ENCODE measurements around the gene TFF2.

TFF2 gene, protein sequence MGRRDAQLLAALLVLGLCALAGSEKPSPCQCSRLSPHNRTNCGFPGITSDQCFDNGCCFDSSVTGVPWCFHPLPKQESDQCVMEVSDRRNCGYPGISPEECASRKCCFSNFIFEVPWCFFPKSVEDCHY

DNA sequence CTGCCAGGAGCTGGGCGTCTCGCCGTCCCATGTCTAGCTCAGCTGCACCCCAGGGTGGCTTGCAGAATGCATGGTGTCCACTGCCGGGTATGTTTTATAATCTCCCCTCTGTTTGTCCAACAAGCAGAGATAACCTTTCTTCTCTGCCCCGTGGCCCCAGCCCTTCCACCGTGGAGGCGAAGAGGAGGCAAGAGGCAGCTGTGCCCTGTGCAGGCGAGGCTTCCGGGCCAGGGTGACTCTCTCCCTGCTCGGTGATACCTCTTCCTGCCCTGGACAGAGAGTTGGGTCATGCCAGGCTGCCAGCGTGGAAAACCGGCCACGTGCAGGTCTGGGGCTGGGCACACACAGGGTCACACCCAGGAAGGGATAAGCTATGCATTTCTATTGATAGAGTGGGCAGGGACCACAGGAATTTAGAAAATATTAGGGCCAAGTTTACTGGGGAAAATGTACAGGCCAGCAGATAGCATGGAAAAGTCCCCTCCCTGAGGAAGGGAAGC lies at the start of gene TFF2:
Gene TFF2, minus strand, starts transcription at position 68 of the 500 bp plus-strand sequence. Its CDS starts 37 bp downstream, at position 31.
- H3K27ac ChIP-seq = no peak within 1 kb of the TSS
- DNase-seq (ENCODE audit: low read depth, low spot score) = no peak

DNA sequence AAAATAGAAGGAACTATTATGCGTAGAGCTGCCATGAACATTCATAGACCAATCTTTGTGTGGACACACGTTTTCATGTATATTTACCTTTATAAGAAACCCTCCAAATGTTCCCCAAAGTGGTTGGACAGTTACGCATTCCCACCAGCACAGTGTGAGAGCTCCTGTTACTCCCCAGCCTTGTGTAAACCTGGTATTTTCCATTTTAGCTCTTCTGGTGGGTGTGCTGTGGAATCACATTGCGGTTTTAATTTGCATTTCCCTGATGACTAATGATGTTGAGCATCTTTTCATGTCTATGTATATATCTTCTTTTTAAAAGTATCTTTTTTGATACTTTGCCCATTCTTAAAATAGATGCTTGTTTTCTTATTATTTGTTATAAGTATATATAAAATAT lies 49.7 kb upstream of the TFF2 start:
- no peak for DNase-seq (ENCODE audit: low read depth, low spot score)
- H3K27ac ChIP-seq = no peak overlapping the region

DNA sequence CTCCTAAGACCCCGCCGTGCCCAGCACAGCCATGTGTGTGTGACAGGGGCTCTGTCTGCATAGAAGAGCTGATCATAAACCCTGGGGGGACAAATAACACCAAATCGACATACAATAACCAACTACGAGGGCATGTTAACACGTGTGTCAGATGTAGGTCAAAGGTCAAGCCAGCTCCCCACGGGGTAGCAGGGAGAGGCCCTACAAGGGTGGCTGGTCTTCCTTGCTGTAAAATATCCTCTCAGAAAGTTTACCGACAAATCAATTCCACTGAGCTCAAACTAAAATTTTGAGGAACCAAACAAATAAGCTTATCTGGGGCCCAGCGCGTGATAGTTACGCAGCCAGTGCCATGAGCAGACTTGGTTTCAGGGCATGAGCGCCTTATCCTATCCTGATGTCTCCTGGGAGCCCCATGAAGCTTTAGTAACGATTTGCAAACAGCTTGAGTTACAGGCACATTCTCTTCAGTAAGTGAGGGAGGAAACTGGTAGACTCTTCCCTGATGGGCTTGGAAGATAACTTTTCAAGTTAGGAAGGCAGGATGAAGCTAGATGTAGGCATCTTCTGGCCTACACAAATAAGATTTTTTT lies 47.7 kb upstream of the TFF2 start:
- no peak for DNase-seq (ENCODE audit: low read depth, low spot score)
- H3K27ac ChIP-seq = no peak overlapping the region

DNA sequence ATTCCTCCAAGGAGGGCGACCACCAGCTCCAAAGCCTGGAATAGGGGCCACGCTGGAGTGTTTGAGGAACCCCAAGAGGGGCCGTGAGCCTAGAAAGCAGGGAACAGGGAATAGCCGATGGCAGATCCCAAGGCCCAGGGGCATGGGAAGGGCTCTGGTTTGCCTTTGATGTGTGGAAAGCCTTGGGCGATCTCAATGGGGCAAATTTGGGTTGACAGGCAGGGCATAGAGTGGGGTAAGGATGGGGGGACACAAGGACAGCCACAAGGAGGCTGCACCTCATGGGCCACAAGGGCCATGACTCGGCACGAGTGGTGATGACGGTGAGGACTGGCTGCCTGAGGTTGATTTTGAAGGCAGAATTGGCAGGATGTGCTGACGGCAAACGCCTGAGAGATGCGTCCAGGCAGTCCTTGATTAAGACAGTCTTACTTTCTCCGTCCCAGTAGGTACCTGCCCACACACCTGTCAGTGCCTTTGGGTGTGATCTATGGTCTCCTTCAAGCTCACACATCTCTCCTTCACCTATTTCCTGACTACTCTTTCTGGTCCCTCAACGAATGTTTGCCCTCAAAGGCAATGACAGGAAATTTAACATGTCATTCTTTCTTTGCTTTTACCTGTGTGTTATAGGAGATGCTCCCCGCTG lies 47.1 kb upstream of the TFF2 start:
- no peak for DNase-seq (ENCODE audit: low read depth, low spot score)
- no peak overlapping the region for H3K27ac ChIP-seq

DNA sequence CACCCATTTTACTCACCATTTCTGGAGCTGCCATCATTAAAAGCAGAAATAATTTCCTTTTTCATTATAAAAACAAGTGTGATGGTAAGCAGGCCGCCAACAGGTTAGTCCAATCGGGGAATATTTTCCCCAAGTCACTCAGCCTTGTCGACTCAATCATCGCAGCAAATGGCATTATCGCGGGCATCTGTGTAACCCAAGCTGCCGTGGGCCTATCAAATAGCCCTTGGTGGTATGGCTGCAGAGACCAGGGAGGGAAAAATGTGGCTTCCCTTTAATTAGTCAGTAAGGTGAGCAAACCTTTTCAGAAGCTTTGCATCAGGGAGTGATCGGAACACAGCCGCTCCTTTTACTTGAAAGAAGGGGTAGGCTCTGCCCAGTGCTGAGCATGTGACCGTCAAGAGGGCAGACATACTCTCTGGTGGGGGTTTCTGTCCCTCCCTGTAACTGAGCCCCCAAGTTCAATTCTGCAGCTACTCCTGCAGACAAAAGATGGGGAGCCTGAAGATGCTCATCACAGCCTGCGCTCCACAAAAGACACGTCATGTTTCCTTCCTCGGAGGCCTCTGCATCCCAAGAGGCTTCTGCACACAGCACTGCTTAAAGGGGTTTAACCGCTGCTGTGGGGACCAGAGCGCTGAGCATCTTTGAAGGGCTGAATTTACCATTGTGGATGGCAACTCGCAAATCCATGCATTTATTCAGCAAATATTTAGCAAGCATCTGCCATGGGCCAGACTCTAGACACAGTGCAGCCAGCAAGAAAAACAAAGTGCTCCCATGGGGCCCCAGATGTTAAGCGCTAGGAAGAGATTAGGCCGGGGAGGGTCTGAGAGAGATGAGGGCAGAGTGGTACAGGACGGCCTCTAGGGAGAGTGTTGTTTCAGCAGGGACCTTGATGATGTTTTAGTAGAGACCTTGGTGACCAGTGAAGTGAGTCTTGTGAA lies 46.3 kb upstream of the TFF2 start:
- DNase-seq (ENCODE audit: low read depth, low spot score) = no peak
- no peak overlapping the region for H3K27ac ChIP-seq

DNA sequence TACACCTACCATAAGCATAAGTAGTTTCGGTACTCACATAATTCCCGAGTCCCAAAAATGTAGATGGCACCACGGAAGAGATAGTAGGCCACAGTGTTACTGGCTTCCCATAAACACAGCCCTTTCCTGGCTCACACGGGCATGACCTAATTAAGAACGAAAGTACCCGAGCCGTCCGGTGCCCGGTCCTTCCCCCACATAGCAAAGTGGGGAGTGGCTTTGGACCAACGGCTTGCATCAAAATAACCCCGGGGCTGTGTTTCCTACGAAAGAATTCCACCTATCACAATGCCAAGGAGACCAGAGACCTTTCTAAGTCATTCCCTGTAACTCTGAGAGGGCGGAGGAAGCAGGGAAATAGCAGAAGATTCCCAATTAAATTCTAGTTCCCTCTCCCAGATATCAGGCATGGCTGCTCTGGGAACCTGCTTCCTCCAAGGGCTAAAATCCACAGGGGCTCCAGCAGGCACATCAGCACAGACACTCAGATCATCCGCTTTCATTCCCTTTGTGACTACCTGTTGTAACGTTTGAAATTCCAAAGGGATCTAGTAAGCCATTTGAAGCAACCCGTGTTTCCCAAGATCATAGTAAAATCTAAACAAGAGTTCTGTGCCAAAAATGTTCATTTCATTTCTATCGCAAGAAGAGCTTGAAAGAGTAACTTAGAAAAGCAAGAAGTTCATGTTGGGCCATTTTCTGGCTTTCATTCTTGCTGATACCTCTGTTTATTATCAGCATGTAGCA lies 45.3 kb upstream of the TFF2 start, which contains the start of gene TMPRSS3:
Gene TMPRSS3, minus strand, starts transcription at position 148 of the 747 bp plus-strand sequence. CDS start 635 bp downstream, outside the sequence.
- DNase-seq (ENCODE audit: low read depth, low spot score) = no peak

DNA sequence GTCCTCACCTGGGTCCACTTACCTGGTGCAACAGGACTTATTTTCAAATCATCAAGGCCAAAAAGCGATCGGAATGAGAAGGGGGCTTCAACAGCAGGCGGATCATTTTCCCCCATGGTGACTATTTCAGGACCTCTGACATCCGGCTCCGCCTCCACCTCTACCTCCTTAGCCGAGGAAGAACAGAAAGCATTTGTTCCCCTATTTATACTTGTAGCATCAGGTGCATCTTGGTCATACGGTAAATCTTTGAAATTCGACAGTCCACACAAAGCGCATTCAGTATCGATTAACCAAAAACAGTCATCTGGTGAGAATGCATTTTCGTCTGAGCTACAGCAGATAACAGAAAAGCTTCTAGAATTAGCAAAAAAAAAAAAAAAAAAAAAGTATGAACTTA lies 44.5 kb upstream of the TFF2 start:
- no peak overlapping the region for H3K27ac ChIP-seq
- DNase-seq (ENCODE audit: low read depth, low spot score) = no peak

More for the DNA sequence above, 45.3 kb upstream of the TFF2 start, which contains the start of gene TMPRSS3:
- no peak within 1 kb of the TSS for H3K27ac ChIP-seq

DNA sequence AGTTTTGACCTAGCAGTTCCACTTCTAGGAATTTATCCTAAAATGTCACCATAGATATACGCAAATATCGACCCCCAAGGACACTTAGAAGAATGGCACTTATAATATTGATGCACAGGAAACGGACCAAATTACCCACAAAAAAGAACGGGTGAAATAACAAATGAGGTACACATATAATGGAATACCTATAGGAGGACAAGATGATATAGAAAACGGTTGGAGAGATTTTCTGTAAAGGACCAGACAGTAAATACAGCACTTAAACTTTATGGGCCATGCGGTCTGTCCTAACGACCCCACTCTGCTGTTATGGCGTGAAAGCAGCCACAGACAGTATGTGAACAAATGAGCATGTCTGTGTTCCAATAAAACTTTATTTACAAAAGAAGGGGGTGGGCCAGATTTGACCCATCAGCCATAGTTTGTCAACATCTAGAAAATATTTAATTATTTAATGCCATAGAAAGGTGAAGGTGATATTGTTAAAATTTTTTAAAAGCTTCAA lies 42.7 kb upstream of the TFF2 start:
- H3K27ac ChIP-seq = no peak overlapping the region
- no peak for DNase-seq (ENCODE audit: low read depth, low spot score)

DNA sequence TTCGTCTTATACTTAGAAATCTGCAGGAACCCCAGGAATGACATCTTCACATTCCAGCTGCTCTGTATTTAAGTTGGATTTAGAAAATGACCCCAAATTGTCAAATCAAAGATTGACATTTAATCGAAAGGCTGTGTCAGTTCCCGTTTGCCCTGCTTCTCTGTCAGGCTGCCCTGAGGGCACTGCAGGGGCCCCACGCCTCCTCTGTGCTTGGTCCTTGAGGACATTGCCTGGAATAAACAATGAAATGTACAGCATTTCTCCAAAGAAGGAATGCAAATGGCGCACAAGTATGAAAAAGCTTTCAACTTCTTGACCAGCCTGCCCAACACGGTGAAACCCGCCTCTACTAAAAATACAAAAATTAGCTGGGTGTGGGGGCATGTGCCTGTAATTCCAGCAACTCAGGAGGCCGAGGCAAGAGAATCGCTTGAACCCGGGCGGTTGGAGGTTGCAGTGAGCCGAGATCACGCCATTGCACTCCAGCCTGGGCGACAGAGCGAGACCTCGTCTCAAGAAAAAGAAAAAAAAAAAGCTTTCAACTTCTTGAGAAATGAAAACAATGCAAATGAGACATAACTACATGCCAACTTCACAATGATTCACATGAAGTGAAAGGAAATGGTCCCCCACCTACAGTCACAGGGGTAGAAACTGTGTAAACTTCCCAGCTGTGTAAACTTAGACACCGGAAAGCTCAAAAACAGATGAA lies 42.1 kb upstream of the TFF2 start:
- no peak for DNase-seq (ENCODE audit: low read depth, low spot score)
- H3K27ac ChIP-seq = no peak overlapping the region

DNA sequence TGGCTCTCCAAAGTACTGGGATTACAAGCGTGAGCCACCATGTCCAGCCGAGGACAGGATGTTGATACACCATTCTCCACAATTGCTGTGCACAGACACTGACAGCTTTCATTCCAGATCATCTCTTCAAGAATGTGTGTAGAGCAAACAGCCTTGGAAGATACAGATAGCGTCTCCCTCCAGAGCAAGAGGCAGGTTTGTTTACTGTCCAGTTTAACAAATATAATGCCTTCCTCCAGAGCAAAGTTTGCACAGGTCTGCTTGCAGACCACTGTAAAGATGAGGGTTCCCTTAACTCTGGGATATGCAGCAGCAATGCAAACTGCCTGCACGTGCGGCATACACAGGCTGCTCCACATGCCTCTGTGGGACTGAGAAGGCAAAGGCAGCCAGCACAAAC lies 40.5 kb upstream of the TFF2 start:
- no peak for DNase-seq (ENCODE audit: low read depth, low spot score)
- H3K27ac ChIP-seq = no peak overlapping the region

DNA sequence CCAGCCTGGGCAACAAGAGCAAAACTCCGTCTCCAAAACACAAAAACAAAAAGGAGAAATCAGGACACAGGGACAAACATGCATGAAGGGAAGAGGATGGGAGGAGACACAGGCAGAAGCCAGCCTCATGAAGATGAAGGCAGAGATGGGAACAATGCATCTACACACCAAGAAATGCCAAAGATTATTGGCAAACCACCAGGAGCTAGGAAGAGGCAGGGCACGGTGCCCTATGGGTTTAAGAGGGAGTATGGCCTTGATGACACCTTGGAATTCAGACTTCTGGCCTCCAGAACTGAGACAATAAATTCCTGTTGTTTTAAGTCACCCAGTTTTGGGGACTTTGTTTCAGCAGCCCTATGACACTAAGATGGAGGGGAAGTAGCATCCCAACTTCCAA lies 39.9 kb upstream of the TFF2 start:
- no peak overlapping the region for H3K27ac ChIP-seq
- DNase-seq (ENCODE audit: low read depth, low spot score) = no peak

DNA sequence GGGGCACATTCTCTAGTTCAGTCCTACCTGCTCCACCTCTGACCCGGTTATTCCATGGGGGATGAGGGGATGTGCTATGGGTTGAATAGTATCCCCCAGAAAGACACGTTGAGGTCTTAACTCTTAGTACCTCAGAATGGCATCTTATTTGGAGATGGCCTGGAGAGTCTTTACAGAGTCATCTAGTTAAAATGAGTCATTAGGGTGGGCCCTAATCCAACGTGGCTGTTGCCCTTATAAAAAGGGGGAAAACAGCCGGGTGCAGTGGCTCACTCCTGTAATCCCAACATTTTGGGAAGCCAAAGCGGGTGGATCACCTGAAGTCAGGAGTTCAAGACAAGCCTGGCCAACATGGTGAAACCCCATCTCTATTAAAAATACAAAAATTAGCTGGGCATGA lies 39.4 kb upstream of the TFF2 start:
- DNase-seq (ENCODE audit: low read depth, low spot score) = no peak
- H3K27ac ChIP-seq = no peak overlapping the region

DNA sequence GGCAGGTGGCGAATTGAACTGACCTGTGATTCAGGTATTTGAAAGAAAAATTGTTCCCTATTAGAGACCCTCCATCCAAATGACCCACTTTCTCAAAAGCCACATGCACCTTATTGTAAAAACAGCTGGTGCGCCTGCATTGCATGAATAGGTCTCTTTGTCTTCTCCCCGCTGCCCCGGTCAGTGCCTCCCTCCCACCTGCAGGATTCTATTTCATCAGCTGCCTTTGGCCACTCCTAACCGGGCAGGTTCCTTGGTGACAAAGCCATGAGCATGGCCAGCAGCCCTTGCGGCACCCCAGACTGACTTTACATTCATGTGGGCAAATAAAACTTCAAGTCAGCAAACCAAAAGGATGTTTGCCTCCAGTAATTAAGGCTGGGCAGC lies 38.6 kb upstream of the TFF2 start:
- no peak overlapping the region for H3K27ac ChIP-seq
- no peak for DNase-seq (ENCODE audit: low read depth, low spot score)

DNA sequence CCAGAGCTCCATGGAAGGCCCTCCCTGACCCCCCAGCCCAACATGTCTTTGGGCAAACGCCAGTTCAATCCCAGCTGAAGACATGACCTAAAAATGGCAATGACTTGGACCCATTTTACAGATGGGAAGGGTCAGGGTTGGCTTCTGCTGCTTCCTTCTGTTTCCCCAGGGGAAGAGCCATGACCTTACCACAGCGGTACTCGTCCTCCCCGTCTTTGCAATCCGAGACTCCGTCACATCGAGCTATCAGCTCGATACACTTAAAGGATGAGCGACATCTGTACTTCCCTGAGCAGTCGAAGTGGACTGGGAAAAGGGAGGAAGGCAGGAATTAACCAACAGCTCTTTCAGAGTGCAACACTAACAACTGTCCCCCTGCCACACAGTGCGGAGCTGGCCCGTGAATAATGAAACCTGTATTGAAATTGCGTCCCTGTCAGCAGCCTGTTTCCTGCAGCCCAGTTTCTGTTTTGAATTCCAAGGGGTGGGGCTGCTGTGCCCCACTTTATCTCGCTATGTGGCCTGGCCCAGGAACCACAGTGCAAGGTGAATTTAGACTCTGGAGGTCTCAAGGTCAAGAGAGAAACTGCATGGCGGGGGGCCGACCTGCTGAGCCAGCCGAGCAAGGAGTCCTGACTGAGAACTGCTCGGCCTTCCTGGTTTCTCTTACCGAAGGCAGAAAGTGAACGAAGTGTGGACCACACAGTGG lies 38.1 kb upstream of the TFF2 start:
- DNase-seq (ENCODE audit: low read depth, low spot score) = no peak
- H3K27ac ChIP-seq = no peak overlapping the region

DNA sequence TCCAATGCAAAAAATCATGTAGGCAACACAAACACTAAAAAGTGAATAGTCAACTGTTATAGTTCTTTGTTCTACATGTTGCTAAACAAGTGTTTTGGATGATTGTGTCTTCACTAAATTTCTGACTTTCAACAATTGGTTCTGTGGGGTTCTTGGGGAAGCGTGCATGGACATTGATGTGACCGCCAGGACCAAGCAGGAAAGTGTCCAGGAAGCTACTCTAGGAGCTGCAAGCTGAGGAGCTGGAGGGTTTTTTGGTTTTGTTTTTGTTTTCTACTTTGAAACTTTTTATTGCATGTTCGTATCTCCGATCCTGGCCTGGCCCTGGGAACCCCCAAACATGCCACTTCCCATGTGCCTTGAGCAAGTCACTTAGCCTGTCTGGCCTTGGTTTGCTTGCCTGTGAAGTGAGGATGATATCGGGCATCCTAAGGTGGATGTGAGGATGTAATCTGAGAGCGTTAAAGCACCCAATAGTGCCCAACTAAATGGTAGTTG lies 37.1 kb upstream of the TFF2 start:
- H3K27ac ChIP-seq = no peak overlapping the region
- no peak for DNase-seq (ENCODE audit: low read depth, low spot score)

DNA sequence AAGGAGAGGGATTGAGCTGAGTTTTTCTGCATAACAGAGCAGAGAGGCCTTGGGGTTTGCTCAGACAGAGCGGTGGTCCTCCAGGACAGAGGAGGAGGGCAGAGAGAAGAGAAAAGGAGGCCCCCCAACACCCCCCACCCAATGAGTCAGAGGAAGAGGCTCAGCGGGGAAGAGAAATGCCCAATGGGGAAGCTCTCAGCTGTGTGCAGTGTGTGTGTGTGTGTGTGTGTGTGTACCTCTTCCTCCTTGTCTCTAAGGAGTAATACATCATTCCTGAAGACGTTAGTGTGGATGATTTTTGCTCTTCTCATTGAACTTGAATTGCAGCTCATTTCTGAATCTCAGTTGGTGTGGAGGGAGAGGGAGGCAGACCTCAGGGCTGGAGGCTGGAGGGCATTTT lies 36.4 kb upstream of the TFF2 start:
- no peak for DNase-seq (ENCODE audit: low read depth, low spot score)
- no peak overlapping the region for H3K27ac ChIP-seq

DNA sequence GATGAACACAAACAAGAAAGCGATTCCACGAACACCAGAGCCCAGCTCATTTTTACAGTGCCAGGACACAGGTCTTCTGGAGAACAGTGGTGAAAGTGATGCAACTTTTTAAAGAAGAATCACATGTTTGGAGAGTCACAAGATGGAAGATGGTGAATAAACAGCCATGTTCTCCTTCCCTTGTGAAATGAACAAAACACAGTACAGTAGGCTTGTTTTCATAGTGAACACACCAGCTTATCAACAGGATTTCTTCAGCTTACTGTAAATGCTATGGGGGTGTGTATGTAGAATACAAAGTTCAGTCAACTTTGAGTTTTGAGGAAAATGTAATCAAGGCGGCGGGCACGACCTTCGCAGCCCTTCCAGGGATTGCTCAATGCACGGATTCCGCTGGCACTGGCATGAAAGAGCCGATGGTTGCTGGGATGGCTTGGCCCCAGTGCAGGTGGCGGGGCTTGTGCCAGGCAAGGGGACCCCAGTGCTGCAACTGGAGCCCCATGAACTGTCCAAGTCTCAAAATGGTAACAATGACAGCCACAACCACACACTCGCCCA lies 35.3 kb upstream of the TFF2 start:
- no peak for DNase-seq (ENCODE audit: low read depth, low spot score)

DNA sequence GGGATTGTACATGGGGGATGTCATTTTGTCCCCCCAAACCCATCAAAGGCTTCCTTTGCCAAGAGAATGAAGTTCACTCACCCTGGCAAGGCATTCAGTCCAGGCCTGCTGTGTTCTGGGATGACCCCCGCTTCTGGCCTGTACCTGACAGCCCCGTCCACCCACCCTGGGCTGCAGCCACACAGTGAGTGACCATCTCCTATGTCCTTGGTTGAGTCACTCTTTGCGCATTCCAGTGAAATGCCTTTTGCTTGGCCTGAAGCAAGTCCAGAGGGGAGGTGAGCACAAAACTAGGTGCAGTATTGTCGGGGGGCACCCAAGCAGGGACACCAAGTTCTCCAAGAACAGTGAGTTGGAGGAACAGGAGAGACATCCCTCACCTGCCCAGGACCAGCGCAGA lies 34.8 kb upstream of the TFF2 start:
- DNase-seq (ENCODE audit: low read depth, low spot score) = no peak
- no peak overlapping the region for H3K27ac ChIP-seq

More for the DNA sequence above, 35.3 kb upstream of the TFF2 start:
- H3K27ac ChIP-seq = no peak overlapping the region

All from epithelial cell of prostate (primary cell).